Fibroblast of lung (primary cell): ENCODE data around the gene TFF1. TPM values are rescaled to one million over a fixed set of nuclear protein-coding genes. Genes with fewer than 3 reads are reported as not detected.
A peak's percentile ranks its signal among the peaks of the same experiment; 100 is the strongest.

Source experiments
- DNase-seq, 2 donors: peaks; one replicate each; pipeline versions ENCODE4 v3.0.0 to v3.0.0-alpha.2; 2010; ENCODE audit warnings: low read depth in 2 of 2
- H2AFZ ChIP-seq: 2 replicates; pipeline ENCODE4 v1.5.1; 2012; ENCODE audit warnings: low read length, control low read depth, inconsistent platforms
- H3K27ac ChIP-seq: 2 replicates; pipeline ENCODE4 v1.5.1; 2011; ENCODE audit warnings: low read length, control low read depth; ENCODE audit not compliant: insufficient read depth
- H3K27me3 ChIP-seq: 2 replicates; pipeline ENCODE4 v1.5.1; 2011; ENCODE audit warnings: mild to moderate bottlenecking, low read length; ENCODE audit not compliant: control insufficient read depth, insufficient read depth
- H3K36me3 ChIP-seq: 2 replicates; pipeline ENCODE4 v1.5.1; 2011; ENCODE audit warnings: low read length; ENCODE audit not compliant: control insufficient read depth, insufficient read depth
- H3K4me1 ChIP-seq: 2 replicates; pipeline ENCODE4 v1.5.1; 2011; ENCODE audit warnings: low read length; ENCODE audit not compliant: control insufficient read depth, insufficient read depth; ENCODE audit errors: extremely low read depth
- H3K4me2 ChIP-seq: 2 replicates; pipeline ENCODE4 v1.5.1; 2011; ENCODE audit warnings: low read length, control low read depth; ENCODE audit not compliant: insufficient read depth; ENCODE audit errors: extremely low read depth
- H3K4me3 ChIP-seq, 4 experiments: fragments of 200-600 bp in 1 of 4; sonication (generic) in 1 of 4; replicated peaks in 1 of 4; 2 replicates each; pipeline ENCODE4 v1.5.1; 2011 to 2016; ENCODE audit warnings: low read length in 4 of 4, low read depth in 3 of 4, mild to moderate bottlenecking in 3 of 4, control low read depth in 2 of 4, inconsistent platforms in 1 of 4, mixed read lengths in 1 of 4; ENCODE audit not compliant: insufficient read depth in 1 of 4; ENCODE audit errors: control extremely low read depth in 1 of 4
- H3K79me2 ChIP-seq: 2 replicates; pipeline ENCODE4 v1.5.1; 2012; ENCODE audit warnings: mild to moderate bottlenecking, low read length, inconsistent platforms; ENCODE audit not compliant: control insufficient read depth, insufficient read depth
- H3K9ac ChIP-seq: 2 replicates; pipeline ENCODE4 v1.5.1; 2011; ENCODE audit warnings: mild to moderate bottlenecking, low read length, control low read depth; ENCODE audit not compliant: insufficient read depth
- H3K9me3 ChIP-seq: 2 replicates; pipeline ENCODE4 v1.5.1; 2012; ENCODE audit warnings: low read depth, low read length; ENCODE audit not compliant: control insufficient read depth, insufficient read depth
- H4K20me1 ChIP-seq: 2 replicates; pipeline ENCODE4 v1.5.1; 2011; ENCODE audit warnings: low read length; ENCODE audit not compliant: control insufficient read depth, insufficient read depth; ENCODE audit errors: extremely low read depth
- EZH2 ChIP-seq: IDR thresholded peaks from 2 replicates; pipeline ENCODE4 v1.5.1; 2012; ENCODE audit warnings: low read length, control low read depth, mild to moderate bottlenecking; ENCODE audit errors: missing control alignments
- polyA plus RNA-seq, 2 donors: library from polyadenylated mRNA; depleted of rRNA in 1 of 2; stranded (reverse) in 1 of 2; unstranded in 1 of 2; fragments of >200 nt; gene quantifications; 2 replicates each; pipeline ENCODE4 v1.2.1, GENCODE V29; 2011 to 2012; ENCODE audit warnings: missing spikeins in 1 of 2
- total RNA-seq: library from RNA; depleted of rRNA; stranded (reverse); fragments of >200 nt; gene quantifications from 2 replicates; pipeline ENCODE4 v1.2.1, GENCODE V29; 2014
- TF ChIP-seq, protein P1 (sequence below), 2 donors: IDR thresholded peaks in 1 of 2; conservative IDR thresholded peaks in 1 of 2; 1 replicate in 1 of 2; 2 replicates in 1 of 2; pipeline ENCODE4 v1.5.1; 2011 to 2012; ENCODE audit warnings: low read length in 2 of 2, control low read depth in 1 of 2, inconsistent platforms in 1 of 2, low read depth in 1 of 2, mild to moderate bottlenecking in 1 of 2

The TFF1 gene
- total and polyA plus RNA-seq, 2 donors (not counting 1 experiment from before 2014, with no cell fraction given), result not detected

DNA sequence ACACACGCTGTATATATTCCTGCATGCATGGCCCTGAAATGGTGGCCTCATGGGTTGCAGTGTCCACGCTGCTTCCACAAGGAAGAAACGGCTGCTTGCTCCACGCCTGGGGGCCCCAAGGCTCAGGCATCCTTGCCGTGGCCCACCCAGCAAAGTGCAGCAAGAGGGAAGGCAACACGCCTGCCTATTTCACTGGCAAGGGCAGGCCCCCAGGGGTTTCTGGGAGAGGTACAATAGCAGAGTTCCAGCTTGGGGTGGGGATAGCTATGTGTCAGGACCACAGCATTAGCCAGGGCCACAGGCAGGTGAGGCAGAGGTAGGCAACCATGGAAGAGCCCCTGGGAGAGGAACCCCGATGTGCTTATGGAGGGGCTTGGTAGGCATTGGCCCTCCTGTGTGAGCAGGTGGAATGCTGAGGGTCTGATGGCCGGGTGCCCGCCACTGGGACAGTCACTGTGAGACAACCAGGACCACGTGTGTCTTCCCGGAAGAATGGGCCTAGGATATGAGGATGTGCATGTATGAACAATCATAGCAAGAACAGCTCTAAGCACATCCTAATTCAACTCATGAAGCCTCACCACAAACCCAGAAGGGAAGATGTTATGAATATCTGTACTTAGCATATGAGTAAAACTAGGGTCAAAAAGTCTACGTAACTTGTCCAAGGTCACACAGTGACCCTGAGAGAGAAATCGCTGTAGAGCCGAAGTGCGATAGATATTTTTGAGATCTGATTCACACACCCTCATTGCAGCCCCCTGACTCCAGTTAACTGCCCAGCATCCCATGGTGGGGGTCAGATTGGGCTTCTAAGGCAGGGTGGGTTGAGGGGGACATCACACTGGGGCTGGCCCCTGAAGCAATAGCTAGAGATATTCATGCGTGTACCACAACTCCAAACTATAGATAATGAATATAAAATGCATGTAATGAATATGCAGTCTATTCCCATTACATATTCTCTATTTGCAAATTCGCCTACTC, 27.3 kb downstream of the TFF1 start:
- no peak overlapping the region for H3K9ac ChIP-seq
- H2AFZ ChIP-seq, result no peak overlapping the region
- TF ChIP-seq, protein P1, sequence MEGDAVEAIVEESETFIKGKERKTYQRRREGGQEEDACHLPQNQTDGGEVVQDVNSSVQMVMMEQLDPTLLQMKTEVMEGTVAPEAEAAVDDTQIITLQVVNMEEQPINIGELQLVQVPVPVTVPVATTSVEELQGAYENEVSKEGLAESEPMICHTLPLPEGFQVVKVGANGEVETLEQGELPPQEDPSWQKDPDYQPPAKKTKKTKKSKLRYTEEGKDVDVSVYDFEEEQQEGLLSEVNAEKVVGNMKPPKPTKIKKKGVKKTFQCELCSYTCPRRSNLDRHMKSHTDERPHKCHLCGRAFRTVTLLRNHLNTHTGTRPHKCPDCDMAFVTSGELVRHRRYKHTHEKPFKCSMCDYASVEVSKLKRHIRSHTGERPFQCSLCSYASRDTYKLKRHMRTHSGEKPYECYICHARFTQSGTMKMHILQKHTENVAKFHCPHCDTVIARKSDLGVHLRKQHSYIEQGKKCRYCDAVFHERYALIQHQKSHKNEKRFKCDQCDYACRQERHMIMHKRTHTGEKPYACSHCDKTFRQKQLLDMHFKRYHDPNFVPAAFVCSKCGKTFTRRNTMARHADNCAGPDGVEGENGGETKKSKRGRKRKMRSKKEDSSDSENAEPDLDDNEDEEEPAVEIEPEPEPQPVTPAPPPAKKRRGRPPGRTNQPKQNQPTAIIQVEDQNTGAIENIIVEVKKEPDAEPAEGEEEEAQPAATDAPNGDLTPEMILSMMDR (conservative IDR thresholded peaks at IDR 0.05 in 1 of 2, IDR thresholded peaks at IDR 0.05 in 1 of 2; ENCODE audit: low read depth in 1 of 2, low read length in 2 of 2), result no peak
- no peak for TF ChIP-seq EZH2
- H3K9me3 ChIP-seq, result no peaks in the 10 kb centered on the region
- H3K79me2 ChIP-seq, result no peaks in the 10 kb centered on the region
- H3K4me1 ChIP-seq, result no peaks in the 10 kb centered on the region
- H4K20me1 ChIP-seq, result no peaks in the 10 kb centered on the region
- no peak overlapping the region for H3K4me3 ChIP-seq
- no peak overlapping the region for H3K4me2 ChIP-seq
- DNase-seq, result no peak
- no peak overlapping the region for H3K27ac ChIP-seq
- no peaks in the 10 kb centered on the region for H3K36me3 ChIP-seq
- H3K27me3 ChIP-seq, result peaks cover 2% of the 10 kb centered on the region

DNA sequence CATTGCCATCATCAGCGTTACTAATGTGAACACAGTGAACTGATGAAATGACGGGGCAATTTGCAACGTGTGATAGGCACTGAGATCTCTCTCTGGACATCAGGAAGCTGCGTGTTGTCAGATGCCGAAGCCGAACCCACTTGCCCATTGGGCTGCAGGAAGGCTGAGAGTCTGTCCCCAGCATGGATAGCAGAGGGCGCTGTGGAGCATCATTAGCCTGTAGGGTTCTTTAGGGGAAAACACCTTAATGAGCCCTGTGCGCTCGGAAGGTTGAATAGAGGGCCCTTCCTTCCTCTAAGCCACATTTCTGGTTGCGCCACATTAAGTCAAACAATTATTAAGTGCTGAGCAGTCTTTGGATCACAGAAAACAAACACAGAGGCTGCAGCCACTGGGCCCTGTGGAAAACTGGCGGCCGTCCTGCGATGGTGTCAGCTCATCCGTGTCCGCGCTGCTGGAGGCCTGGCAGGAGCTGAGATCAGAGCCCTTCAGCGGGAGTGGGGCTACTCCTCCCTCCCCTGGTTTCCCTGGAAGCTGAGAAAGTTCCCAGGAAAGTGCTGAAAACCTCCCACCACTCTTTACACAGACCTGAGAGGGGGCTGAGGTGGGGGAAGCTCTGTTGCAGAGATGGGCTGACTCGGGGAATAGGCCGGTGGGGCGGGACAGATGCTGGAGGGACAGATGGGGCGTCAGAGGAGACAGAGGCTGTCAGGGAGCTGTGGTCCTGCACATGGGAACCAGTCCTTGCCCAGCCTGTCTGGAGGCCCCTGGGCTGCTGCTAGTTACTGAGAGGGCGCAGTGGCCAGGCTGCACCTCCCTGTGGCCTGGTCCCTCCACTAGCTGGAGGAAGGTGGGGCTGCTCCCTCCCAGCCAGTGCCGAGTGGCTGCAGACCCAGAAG, 28.3 kb downstream of the TFF1 start:
- Histone ChIP-seq H3K36me3 (no peaks in the 10 kb centered on the region), H3K79me2 (no peaks in the 10 kb centered on the region), H3K9me3 (no peaks in the 10 kb centered on the region), H3K27me3 (peaks cover 2% of the 10 kb centered on the region), H3K9ac (no peak overlapping the region), H3K27ac (no peak overlapping the region), H3K4me2 (no peak overlapping the region), H3K4me3 (no peak overlapping the region), H2AFZ (no peak overlapping the region), H3K4me1 (no peaks in the 10 kb centered on the region), H4K20me1 (no peaks in the 10 kb centered on the region)
- DNase-seq, result peak; percentile 35 to 50
- no peak for TF ChIP-seq EZH2
- TF ChIP-seq, protein P1 (conservative IDR thresholded peaks at IDR 0.05 in 1 of 2, IDR thresholded peaks at IDR 0.05 in 1 of 2; ENCODE audit: low read depth in 1 of 2, low read length in 2 of 2), result peak; percentile 31 to 72

DNA sequence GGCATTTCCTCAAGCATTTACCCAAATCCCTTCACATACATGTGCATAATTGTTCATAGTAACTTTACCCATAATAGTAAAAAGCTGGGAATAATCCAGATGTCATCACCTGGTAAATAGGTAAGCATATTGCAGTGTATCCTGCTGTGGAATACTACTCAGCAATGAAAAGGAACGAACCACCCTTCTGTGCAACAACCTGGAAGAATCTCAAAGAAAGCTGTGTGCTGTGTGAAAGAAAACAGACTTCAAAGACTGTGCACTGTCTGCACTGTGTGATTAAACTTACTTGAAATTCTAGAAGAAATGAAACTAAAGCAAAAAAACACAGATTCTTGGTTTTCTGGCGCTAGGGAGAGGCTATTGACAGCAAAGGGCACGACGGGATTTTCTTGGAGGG, 29.1 kb downstream of the TFF1 start:
- H3K4me3 ChIP-seq, result no peak overlapping the region
- peaks cover 2% of the 10 kb centered on the region for H3K27me3 ChIP-seq
- no peak overlapping the region for H2AFZ ChIP-seq
- DNase-seq, result no peak
- H3K79me2 ChIP-seq, result no peaks in the 10 kb centered on the region
- no peaks in the 10 kb centered on the region for H3K4me1 ChIP-seq
- no peaks in the 10 kb centered on the region for H4K20me1 ChIP-seq
- no peak overlapping the region for H3K9ac ChIP-seq
- H3K9me3 ChIP-seq, result no peaks in the 10 kb centered on the region
- no peak overlapping the region for H3K27ac ChIP-seq
- H3K4me2 ChIP-seq, result no peak overlapping the region
- H3K36me3 ChIP-seq, result no peaks in the 10 kb centered on the region
- TF ChIP-seq EZH2, result no peak
- TF ChIP-seq, protein P1 (conservative IDR thresholded peaks at IDR 0.05 in 1 of 2, IDR thresholded peaks at IDR 0.05 in 1 of 2; ENCODE audit: low read depth in 1 of 2, low read length in 2 of 2), result no peak
